K562 (cell line): ENCODE measurements around the gene NF2.

Experiments used
- CCAR2 ChIP-seq: fragments of 200-400 bp; formaldehyde crosslinking; IDR thresholded peaks from 2 replicates; pipeline ENCODE4 v1.6.1; 2017; ENCODE audit warnings: mild to moderate bottlenecking, low read depth, low read length
- CEBPB ChIP-seq: fragments of 450-650 bp; IDR thresholded peaks from 2 replicates; pipeline ENCODE4 v1.6.1; 2016; ENCODE audit warnings: missing genetic modification characterization, missing compliant biosample characterization
- E2F6 ChIP-seq, 2 experiments: IDR thresholded peaks; 2 replicates each; pipeline ENCODE4 v1.6.1; 2011; ENCODE audit warnings: borderline replicate concordance in 1 of 2, control low read depth in 1 of 2, low read depth in 1 of 2, low read length in 1 of 2, mild to moderate bottlenecking in 1 of 2, mixed read lengths in 1 of 2, moderate library complexity in 1 of 2; ENCODE audit not compliant: insufficient read depth in 1 of 2, insufficient read length in 1 of 2, poor library complexity in 1 of 2, severe bottlenecking in 1 of 2; ENCODE audit errors: extremely low read depth in 1 of 2
- ELK1 ChIP-seq: sonication (generic); formaldehyde crosslinking; IDR thresholded peaks from 2 replicates; pipeline ENCODE4 v1.8.1; 2022; ENCODE audit warnings: missing genetic modification reagents
- MITF ChIP-seq: IDR thresholded peaks from 2 replicates; pipeline ENCODE4 v1.6.1; 2014; ENCODE audit warnings: antibody characterized with exemption
- NBN ChIP-seq: fragments of 450-650 bp; IDR thresholded peaks from 2 replicates; pipeline ENCODE4 v1.6.1; 2016; ENCODE audit warnings: low read depth, mild to moderate bottlenecking
- PRDM10 ChIP-seq: fragments of 450-650 bp; IDR thresholded peaks from 2 replicates; pipeline ENCODE4 v1.6.1; 2018; ENCODE audit not compliant: partially characterized antibody
- RAD21 ChIP-seq, 2 experiments: fragments of 250-450 bp in 1 of 2; fragments of 450-650 bp in 1 of 2; sonication (Bioruptor Pico) in 1 of 2; formaldehyde crosslinking in 1 of 2; IDR thresholded peaks in 1 of 2; conservative IDR thresholded peaks in 1 of 2; 2 replicates each; pipeline versions ENCODE4 v1.4.0 to v1.8.0; 2020 to 2022; ENCODE audit warnings: mild to moderate bottlenecking in 2 of 2, moderate library complexity in 1 of 2
- SPI1 ChIP-seq: IDR thresholded peaks from 2 replicates; pipeline ENCODE4 v1.6.1; 2011; ENCODE audit warnings: low read depth, low read length, control low read depth, borderline replicate concordance
- SRF ChIP-seq, 2 experiments: fragments of 250-450, 450-650 bp in 1 of 2; sonication (Bioruptor Pico) in 1 of 2; sonication (generic) in 1 of 2; formaldehyde crosslinking; IDR thresholded peaks; 2 replicates each; pipeline versions ENCODE4 v1.5.0 to v1.5.1; 2020 to 2022; ENCODE audit warnings: mild to moderate bottlenecking in 1 of 2, missing genetic modification reagents in 1 of 2

GRCh38 chr22:29715240-29715639 is 111.8 kb downstream of the NF2 start:
- TF ChIP-seq CEBPB (tag) (no peak), E2F6 (IDR thresholded peaks at IDR 0.05; ENCODE audit: borderline replicate concordance in 1 of 2, extremely low read depth in 1 of 2, insufficient read depth in 1 of 2, insufficient read length in 1 of 2, low read depth in 1 of 2, low read length in 1 of 2, poor library complexity in 1 of 2, severe bottlenecking in 1 of 2) (no peak), ELK1 (CRISPR knock-in tag) (no peak), RAD21 (CRISPR knock-in tag; conservative IDR thresholded peaks at IDR 0.05 in 1 of 2, IDR thresholded peaks at IDR 0.05 in 1 of 2) (no peak), CCAR2 (no peak), SRF (CRISPR knock-in tag; IDR thresholded peaks at IDR 0.05) (no peak), NBN (no peak), MITF (no peak), SPI1 (no peak), PRDM10 (no peak)
